ENCODE measurements around the gene MAB21L3.

DNA sequence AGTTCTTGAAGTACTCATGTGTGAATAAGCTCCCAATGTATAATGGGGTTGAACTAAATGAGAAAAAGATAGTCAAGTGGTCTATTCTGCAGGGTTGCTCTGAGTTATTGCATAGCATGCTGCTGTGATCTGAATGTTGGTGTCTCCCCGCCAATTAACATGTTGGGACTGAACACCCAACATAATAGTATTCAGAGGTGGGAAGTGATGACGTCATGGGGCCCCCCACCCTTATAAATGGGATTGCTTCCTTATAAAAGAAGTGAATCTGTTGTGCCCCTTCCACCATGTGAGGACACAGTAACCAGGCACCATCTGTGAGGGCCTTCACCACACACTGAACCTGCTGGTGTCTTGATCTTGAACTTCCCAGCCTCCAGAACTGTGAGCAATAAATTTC is 50.2 kb downstream of the MAB21L3 start:
- TF ChIP-seq POLR2A (IDR thresholded peaks at IDR 0.05; ENCODE audit: low read depth, low read length) (no peak), POLR2AphosphoS5 (IDR thresholded peaks at IDR 0.05; ENCODE audit: insufficient read depth, low read depth, low read length) (no peak), JUN (IDR thresholded peaks at IDR 0.05; ENCODE audit: borderline replicate concordance, insufficient read depth, insufficient read length, low read depth) (no peak), EZH2 (IDR thresholded peaks at IDR 0.05; ENCODE audit: borderline replicate concordance, low read depth, low read length, severe bottlenecking) (no peak), MYC (IDR thresholded peaks at IDR 0.05; ENCODE audit: low read depth, low read length) (no peak), GATA2 (IDR thresholded peaks at IDR 0.05; ENCODE audit: insufficient read depth, insufficient read length, low read depth, low read length) (no peak)
- TF ChIP-seq, protein P1, sequence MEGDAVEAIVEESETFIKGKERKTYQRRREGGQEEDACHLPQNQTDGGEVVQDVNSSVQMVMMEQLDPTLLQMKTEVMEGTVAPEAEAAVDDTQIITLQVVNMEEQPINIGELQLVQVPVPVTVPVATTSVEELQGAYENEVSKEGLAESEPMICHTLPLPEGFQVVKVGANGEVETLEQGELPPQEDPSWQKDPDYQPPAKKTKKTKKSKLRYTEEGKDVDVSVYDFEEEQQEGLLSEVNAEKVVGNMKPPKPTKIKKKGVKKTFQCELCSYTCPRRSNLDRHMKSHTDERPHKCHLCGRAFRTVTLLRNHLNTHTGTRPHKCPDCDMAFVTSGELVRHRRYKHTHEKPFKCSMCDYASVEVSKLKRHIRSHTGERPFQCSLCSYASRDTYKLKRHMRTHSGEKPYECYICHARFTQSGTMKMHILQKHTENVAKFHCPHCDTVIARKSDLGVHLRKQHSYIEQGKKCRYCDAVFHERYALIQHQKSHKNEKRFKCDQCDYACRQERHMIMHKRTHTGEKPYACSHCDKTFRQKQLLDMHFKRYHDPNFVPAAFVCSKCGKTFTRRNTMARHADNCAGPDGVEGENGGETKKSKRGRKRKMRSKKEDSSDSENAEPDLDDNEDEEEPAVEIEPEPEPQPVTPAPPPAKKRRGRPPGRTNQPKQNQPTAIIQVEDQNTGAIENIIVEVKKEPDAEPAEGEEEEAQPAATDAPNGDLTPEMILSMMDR (IDR thresholded peaks at IDR 0.05; ENCODE audit: extremely low read depth in 1 of 2, insufficient read depth in 1 of 2, low read depth in 1 of 2, low read length in 2 of 2), result no peak
- TF ChIP-seq, protein P2, sequence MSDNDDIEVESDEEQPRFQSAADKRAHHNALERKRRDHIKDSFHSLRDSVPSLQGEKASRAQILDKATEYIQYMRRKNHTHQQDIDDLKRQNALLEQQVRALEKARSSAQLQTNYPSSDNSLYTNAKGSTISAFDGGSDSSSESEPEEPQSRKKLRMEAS (IDR thresholded peaks at IDR 0.05; ENCODE audit: insufficient read depth, insufficient read length), result no peak

All from endothelial cell of umbilical vein (primary cell).